Measurements from ENCODE around the gene FAM98A.

Gene FAM98A

DNA sequence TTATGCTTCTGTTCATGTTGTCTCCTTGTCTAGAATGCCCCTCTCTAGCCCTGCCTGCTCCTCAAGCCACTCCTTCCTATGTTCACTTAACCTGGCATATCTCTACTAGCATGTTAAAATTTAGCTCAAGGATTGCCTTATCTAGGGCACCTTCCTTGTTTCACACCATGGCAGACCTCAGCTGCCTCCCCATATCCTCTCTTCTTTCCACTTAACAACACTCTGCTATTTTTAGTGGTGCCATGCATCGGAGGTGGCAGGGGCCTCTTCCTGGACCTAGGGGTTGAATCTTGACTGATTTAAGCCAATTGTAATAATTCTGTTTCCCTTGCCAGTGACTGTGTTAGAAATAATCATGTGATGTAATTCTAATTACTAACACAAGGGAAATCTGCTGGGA, 36.9 kb upstream of the FAM98A start:
- TF ChIP-seq GLIS2 (tag by site-specific recombination; IDR thresholded peaks at IDR 0.05) (no peak), ZNF202 (tag by site-specific recombination; IDR thresholded peaks at IDR 0.05; ENCODE audit: borderline replicate concordance) (no peak), ZNF174 (tag by site-specific recombination; IDR thresholded peaks at IDR 0.05) (no peak), ZBTB8A (tag by site-specific recombination; IDR thresholded peaks at IDR 0.05) (no peak)
- TF ChIP-seq, protein P1, sequence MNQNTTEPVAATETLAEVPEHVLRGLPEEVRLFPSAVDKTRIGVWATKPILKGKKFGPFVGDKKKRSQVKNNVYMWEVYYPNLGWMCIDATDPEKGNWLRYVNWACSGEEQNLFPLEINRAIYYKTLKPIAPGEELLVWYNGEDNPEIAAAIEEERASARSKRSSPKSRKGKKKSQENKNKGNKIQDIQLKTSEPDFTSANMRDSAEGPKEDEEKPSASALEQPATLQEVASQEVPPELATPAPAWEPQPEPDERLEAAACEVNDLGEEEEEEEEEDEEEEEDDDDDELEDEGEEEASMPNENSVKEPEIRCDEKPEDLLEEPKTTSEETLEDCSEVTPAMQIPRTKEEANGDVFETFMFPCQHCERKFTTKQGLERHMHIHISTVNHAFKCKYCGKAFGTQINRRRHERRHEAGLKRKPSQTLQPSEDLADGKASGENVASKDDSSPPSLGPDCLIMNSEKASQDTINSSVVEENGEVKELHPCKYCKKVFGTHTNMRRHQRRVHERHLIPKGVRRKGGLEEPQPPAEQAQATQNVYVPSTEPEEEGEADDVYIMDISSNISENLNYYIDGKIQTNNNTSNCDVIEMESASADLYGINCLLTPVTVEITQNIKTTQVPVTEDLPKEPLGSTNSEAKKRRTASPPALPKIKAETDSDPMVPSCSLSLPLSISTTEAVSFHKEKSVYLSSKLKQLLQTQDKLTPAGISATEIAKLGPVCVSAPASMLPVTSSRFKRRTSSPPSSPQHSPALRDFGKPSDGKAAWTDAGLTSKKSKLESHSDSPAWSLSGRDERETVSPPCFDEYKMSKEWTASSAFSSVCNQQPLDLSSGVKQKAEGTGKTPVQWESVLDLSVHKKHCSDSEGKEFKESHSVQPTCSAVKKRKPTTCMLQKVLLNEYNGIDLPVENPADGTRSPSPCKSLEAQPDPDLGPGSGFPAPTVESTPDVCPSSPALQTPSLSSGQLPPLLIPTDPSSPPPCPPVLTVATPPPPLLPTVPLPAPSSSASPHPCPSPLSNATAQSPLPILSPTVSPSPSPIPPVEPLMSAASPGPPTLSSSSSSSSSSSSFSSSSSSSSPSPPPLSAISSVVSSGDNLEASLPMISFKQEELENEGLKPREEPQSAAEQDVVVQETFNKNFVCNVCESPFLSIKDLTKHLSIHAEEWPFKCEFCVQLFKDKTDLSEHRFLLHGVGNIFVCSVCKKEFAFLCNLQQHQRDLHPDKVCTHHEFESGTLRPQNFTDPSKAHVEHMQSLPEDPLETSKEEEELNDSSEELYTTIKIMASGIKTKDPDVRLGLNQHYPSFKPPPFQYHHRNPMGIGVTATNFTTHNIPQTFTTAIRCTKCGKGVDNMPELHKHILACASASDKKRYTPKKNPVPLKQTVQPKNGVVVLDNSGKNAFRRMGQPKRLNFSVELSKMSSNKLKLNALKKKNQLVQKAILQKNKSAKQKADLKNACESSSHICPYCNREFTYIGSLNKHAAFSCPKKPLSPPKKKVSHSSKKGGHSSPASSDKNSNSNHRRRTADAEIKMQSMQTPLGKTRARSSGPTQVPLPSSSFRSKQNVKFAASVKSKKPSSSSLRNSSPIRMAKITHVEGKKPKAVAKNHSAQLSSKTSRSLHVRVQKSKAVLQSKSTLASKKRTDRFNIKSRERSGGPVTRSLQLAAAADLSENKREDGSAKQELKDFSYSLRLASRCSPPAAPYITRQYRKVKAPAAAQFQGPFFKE (tag by site-specific recombination; IDR thresholded peaks at IDR 0.05; ENCODE audit: borderline replicate concordance) = no peak
- POLR2A ChIA-PET = no interaction called here
- CTCF ChIA-PET = no interaction called here
- no peaks in the 10 kb centered on the region for H3K36me3 ChIP-seq (ENCODE audit: control insufficient read depth in 2 of 2, insufficient read depth in 1 of 2, low read length in 2 of 2)
- H3K27ac ChIP-seq (ENCODE audit: extremely low read depth, low read depth, low read length) = no peak overlapping the region
- no peak overlapping the region for H3K4me3 ChIP-seq (ENCODE audit: low read depth, low read length)
- no peaks in the 10 kb centered on the region for H3K4me1 ChIP-seq (ENCODE audit: control insufficient read depth, insufficient read depth, low read length)
- H3K9me3 ChIP-seq (ENCODE audit: control insufficient read depth, insufficient read depth, low read depth, low read length) = no peaks in the 10 kb centered on the region

DNA sequence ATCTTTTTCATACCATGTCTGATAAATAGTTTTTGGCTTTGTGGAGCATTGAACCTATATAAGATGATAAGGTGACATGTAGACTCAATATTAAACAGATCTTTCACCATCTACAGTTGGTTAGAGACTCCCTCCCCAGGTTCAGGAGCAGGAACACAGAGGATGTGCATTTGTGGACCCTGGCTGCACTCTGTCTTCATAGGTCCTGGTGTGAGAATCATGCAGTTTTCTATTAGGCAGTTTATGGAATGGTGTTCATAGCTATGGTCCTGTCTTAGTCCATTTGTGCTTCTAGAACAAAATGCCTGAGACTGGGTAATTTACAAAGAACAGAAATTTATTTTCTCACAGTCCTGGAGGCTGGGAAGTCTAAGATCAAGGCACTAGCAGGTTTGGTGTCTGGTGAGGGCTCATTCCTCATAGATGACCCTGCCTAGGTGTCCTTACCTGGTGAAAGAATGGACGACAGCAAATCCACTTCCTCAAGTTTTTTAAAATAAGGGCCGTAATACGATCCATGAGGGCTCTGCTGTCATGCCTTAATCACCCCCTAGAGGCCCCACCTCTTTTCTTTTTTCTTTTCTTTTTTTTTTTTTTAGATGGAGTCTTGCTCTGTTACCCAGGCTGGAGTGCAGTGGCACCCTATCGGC, 35.3 kb upstream of the FAM98A start:
- no peaks in the 10 kb centered on the region for H3K36me3 ChIP-seq (ENCODE audit: control insufficient read depth in 2 of 2, insufficient read depth in 1 of 2, low read length in 2 of 2)
- ChIA-PET CTCF (interaction anchor here (0.7 to 1.2 kb wide), 2 partner anchors 45 to 50 kb away, joined by 3 read pairs; no protein-coding TSS in a partner anchor), POLR2A (interaction anchor here (1.5 kb wide), 1 partner anchor 35 kb away, joined by 4 read pairs; the partner anchor contains the start of gene FAM98A)
- no peaks in the 10 kb centered on the region for H3K4me1 ChIP-seq (ENCODE audit: control insufficient read depth, insufficient read depth, low read length)
- no peak overlapping the region for H3K4me3 ChIP-seq (ENCODE audit: low read depth, low read length)
- TF ChIP-seq, protein P2, sequence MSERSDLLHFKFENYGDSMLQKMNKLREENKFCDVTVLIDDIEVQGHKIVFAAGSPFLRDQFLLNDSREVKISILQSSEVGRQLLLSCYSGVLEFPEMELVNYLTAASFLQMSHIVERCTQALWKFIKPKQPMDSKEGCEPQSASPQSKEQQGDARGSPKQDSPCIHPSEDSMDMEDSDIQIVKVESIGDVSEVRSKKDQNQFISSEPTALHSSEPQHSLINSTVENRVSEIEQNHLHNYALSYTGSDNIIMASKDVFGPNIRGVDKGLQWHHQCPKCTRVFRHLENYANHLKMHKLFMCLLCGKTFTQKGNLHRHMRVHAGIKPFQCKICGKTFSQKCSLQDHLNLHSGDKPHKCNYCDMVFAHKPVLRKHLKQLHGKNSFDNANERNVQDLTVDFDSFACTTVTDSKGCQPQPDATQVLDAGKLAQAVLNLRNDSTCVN (tag by site-specific recombination; optimal IDR thresholded peaks at IDR 0.05) = no peak
- TF ChIP-seq ZNF785 (tag by site-specific recombination; IDR thresholded peaks at IDR 0.05) (no peak), FEZF1 (tag by site-specific recombination; IDR thresholded peaks at IDR 0.05) (no peak)
- TF ChIP-seq, protein P3, sequence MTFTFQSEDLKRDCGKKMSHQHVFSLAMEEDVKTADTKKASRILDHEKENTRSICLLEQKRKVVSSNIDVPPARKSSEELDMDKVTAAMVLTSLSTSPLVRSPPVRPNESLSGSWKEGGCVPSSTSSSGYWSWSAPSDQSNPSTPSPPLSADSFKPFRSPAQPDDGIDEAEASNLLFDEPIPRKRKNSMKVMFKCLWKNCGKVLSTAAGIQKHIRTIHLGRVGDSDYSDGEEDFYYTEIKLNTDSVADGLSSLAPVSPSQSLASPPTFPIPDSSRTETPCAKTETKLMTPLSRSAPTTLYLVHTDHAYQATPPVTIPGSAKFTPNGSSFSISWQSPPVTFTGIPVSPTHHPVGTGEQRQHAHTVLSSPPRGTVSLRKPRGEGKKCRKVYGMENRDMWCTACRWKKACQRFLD (tag by site-specific recombination; IDR thresholded peaks at IDR 0.05) = no peak
- no peaks in the 10 kb centered on the region for H3K9me3 ChIP-seq (ENCODE audit: control insufficient read depth, insufficient read depth, low read depth, low read length)
- no peak overlapping the region for H3K27ac ChIP-seq (ENCODE audit: extremely low read depth, low read depth, low read length)

DNA sequence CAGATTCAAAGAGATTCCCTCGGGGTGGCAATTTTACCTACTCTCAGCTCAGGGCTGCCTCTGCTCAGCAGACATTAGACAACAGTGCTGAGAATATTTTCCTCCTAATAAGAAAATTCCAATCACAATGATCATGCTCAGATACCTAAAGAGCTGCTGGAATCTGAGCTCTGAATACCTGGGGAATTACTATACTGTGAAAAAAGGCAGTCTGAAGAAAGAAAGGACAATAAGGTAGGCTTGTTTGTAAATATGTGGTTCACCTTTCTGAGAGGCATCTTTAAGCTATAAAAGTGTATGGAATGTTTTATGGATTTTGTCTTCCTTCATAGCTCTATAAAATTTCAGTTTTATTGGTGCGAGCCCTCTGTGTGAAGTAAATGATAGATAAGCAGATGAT, 34.2 kb upstream of the FAM98A start:
- ChIA-PET POLR2A (interaction anchor here (1.5 kb wide), 1 partner anchor 34 kb away, joined by 4 read pairs; the partner anchor contains the start of gene FAM98A), CTCF (no interaction called here)
- no peaks in the 10 kb centered on the region for H3K36me3 ChIP-seq (ENCODE audit: control insufficient read depth in 2 of 2, insufficient read depth in 1 of 2, low read length in 2 of 2)
- no peak overlapping the region for H3K4me3 ChIP-seq (ENCODE audit: low read depth, low read length)
- no peaks in the 10 kb centered on the region for H3K9me3 ChIP-seq (ENCODE audit: control insufficient read depth, insufficient read depth, low read depth, low read length)
- H3K4me1 ChIP-seq (ENCODE audit: control insufficient read depth, insufficient read depth, low read length) = no peaks in the 10 kb centered on the region
- no peak overlapping the region for H3K27ac ChIP-seq (ENCODE audit: extremely low read depth, low read depth, low read length)
- TF ChIP-seq ZNF423 (tag by site-specific recombination; IDR thresholded peaks at IDR 0.05) = no peak
- TF ChIP-seq, protein P4, sequence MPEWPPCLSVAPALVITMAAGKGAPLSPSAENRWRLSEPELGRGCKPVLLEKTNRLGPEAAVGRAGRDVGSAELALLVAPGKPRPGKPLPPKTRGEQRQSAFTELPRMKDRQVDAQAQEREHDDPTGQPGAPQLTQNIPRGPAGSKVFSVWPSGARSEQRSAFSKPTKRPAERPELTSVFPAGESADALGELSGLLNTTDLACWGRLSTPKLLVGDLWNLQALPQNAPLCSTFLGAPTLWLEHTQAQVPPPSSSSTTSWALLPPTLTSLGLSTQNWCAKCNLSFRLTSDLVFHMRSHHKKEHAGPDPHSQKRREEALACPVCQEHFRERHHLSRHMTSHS (tag by site-specific recombination; IDR thresholded peaks at IDR 0.05) = no peak
- no peak for TF ChIP-seq YY2 (tag by site-specific recombination; IDR thresholded peaks at IDR 0.05)
- TF ChIP-seq, protein P5, sequence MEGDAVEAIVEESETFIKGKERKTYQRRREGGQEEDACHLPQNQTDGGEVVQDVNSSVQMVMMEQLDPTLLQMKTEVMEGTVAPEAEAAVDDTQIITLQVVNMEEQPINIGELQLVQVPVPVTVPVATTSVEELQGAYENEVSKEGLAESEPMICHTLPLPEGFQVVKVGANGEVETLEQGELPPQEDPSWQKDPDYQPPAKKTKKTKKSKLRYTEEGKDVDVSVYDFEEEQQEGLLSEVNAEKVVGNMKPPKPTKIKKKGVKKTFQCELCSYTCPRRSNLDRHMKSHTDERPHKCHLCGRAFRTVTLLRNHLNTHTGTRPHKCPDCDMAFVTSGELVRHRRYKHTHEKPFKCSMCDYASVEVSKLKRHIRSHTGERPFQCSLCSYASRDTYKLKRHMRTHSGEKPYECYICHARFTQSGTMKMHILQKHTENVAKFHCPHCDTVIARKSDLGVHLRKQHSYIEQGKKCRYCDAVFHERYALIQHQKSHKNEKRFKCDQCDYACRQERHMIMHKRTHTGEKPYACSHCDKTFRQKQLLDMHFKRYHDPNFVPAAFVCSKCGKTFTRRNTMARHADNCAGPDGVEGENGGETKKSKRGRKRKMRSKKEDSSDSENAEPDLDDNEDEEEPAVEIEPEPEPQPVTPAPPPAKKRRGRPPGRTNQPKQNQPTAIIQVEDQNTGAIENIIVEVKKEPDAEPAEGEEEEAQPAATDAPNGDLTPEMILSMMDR (tag by site-specific recombination; IDR thresholded peaks at IDR 0.05) = no peak
- TF ChIP-seq, protein P6, sequence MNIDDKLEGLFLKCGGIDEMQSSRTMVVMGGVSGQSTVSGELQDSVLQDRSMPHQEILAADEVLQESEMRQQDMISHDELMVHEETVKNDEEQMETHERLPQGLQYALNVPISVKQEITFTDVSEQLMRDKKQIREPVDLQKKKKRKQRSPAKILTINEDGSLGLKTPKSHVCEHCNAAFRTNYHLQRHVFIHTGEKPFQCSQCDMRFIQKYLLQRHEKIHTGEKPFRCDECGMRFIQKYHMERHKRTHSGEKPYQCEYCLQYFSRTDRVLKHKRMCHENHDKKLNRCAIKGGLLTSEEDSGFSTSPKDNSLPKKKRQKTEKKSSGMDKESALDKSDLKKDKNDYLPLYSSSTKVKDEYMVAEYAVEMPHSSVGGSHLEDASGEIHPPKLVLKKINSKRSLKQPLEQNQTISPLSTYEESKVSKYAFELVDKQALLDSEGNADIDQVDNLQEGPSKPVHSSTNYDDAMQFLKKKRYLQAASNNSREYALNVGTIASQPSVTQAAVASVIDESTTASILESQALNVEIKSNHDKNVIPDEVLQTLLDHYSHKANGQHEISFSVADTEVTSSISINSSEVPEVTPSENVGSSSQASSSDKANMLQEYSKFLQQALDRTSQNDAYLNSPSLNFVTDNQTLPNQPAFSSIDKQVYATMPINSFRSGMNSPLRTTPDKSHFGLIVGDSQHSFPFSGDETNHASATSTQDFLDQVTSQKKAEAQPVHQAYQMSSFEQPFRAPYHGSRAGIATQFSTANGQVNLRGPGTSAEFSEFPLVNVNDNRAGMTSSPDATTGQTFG (tag by site-specific recombination; IDR thresholded peaks at IDR 0.05; ENCODE audit: borderline replicate concordance) = no peak
- TF ChIP-seq, protein P7, sequence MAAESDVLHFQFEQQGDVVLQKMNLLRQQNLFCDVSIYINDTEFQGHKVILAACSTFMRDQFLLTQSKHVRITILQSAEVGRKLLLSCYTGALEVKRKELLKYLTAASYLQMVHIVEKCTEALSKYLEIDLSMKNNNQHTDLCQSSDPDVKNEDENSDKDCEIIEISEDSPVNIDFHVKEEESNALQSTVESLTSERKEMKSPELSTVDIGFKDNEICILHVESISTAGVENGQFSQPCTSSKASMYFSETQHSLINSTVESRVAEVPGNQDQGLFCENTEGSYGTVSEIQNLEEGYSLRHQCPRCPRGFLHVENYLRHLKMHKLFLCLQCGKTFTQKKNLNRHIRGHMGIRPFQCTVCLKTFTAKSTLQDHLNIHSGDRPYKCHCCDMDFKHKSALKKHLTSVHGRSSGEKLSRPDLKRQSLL (tag by site-specific recombination; IDR thresholded peaks at IDR 0.05) = no peak
